H9 (cell line): ENCODE data around the gene PRKACA. TPM values are rescaled to one million over a fixed set of nuclear protein-coding genes. Genes with fewer than 3 reads are reported as not detected.

Source experiments
- DNase-seq: peaks from one replicate; pipeline ENCODE4 v3.0.0-alpha.2; 2017
- H2AFZ ChIP-seq: one replicate; pipeline ENCODE4 v1.6.1; 2013; ENCODE audit warnings: mild to moderate bottlenecking, low read length, control low read depth, moderate library complexity
- H2AK5ac ChIP-seq: 2 replicates; pipeline ENCODE4 v1.6.1; 2013; ENCODE audit warnings: low read length, control low read depth, mixed read lengths; ENCODE audit not compliant: insufficient read length
- H2BK120ac ChIP-seq: one replicate; pipeline ENCODE4 v1.6.1; 2013; ENCODE audit warnings: low read depth, mild to moderate bottlenecking, low read length, control low read depth, inconsistent platforms; ENCODE audit not compliant: poor library complexity, severe bottlenecking
- H2BK12ac ChIP-seq: 2 replicates; pipeline ENCODE4 v1.6.1; 2013; ENCODE audit warnings: low read length, control low read depth, mixed read lengths, low read depth; ENCODE audit not compliant: insufficient read length
- H2BK15ac ChIP-seq: 2 replicates; pipeline ENCODE4 v1.6.1; 2013; ENCODE audit warnings: low read depth, low read length, control low read depth
- H2BK20ac ChIP-seq: one replicate; pipeline ENCODE4 v1.6.1; 2013; ENCODE audit warnings: low read depth, mild to moderate bottlenecking, low read length, control low read depth, inconsistent platforms; ENCODE audit not compliant: poor library complexity, severe bottlenecking
- H2BK5ac ChIP-seq: 2 replicates; pipeline ENCODE4 v1.6.1; 2013; ENCODE audit warnings: low read length, control low read depth, mixed read lengths; ENCODE audit not compliant: insufficient read length
- H3K14ac ChIP-seq: 2 replicates; pipeline ENCODE4 v1.6.1; 2013; ENCODE audit warnings: low read length, control low read depth; ENCODE audit not compliant: insufficient read depth
- H3K18ac ChIP-seq: 2 replicates; pipeline ENCODE4 v1.6.1; 2013; ENCODE audit warnings: low read depth, mild to moderate bottlenecking, mixed read lengths, low read length, control low read depth; ENCODE audit not compliant: insufficient read length
- H3K23ac ChIP-seq: 2 replicates; pipeline ENCODE4 v1.6.1; 2013; ENCODE audit warnings: low read length, control low read depth, mixed read lengths, low read depth; ENCODE audit not compliant: insufficient read length
- H3K23me2 ChIP-seq: 2 replicates; pipeline ENCODE4 v1.6.1; 2013; ENCODE audit warnings: low read depth, mild to moderate bottlenecking, mixed read lengths, low read length, control low read depth; ENCODE audit not compliant: insufficient read length, poor library complexity, severe bottlenecking
- H3K27ac ChIP-seq: 2 replicates; pipeline ENCODE4 v1.5.1; 2013; ENCODE audit warnings: low read length, control low read depth, mixed read lengths, low read depth; ENCODE audit not compliant: insufficient read length
- H3K27me3 ChIP-seq: 2 replicates; pipeline ENCODE4 v1.6.1; 2013; ENCODE audit warnings: low read length, control low read depth, inconsistent platforms; ENCODE audit not compliant: insufficient read depth
- H3K4ac ChIP-seq: 2 replicates; pipeline ENCODE4 v1.6.1; 2013; ENCODE audit warnings: low read depth, mild to moderate bottlenecking, control low read depth, inconsistent platforms, low read length, moderate library complexity
- H3K4me1 ChIP-seq: 2 replicates; pipeline ENCODE4 v1.6.1; 2013; ENCODE audit warnings: low read length, control low read depth, inconsistent platforms; ENCODE audit not compliant: insufficient read depth
- H3K4me2 ChIP-seq: 2 replicates; pipeline ENCODE4 v1.6.1; 2013; ENCODE audit warnings: low read length, control low read depth, mixed read lengths; ENCODE audit not compliant: insufficient read length, insufficient read depth
- H3K56ac ChIP-seq: 2 replicates; pipeline ENCODE4 v1.6.1; 2013; ENCODE audit warnings: low read depth, mild to moderate bottlenecking, mixed read lengths, low read length, control low read depth; ENCODE audit not compliant: insufficient read length
- H3K79me1 ChIP-seq: 2 replicates; pipeline ENCODE4 v1.6.1; 2013; ENCODE audit warnings: low read depth, mild to moderate bottlenecking, moderate library complexity, low read length, control low read depth, inconsistent platforms; ENCODE audit not compliant: insufficient read depth, poor library complexity, severe bottlenecking
- H3K79me2 ChIP-seq: 2 replicates; pipeline ENCODE4 v1.6.1; 2013; ENCODE audit warnings: low read length, control low read depth, inconsistent platforms; ENCODE audit not compliant: insufficient read depth
- H3K9ac ChIP-seq: 2 replicates; pipeline ENCODE4 v1.6.1; 2013; ENCODE audit warnings: low read length, control low read depth, mixed read lengths; ENCODE audit not compliant: insufficient read length; ENCODE audit errors: extremely low read depth
- H3K9me3 ChIP-seq: one replicate; pipeline ENCODE4 v1.6.1; 2013; ENCODE audit warnings: low read depth, low read length, inconsistent platforms; ENCODE audit not compliant: control insufficient read depth
- H3T11ph ChIP-seq: one replicate; pipeline ENCODE4 v1.6.1; 2013; ENCODE audit warnings: mild to moderate bottlenecking, low read length, control low read depth, inconsistent platforms
- H4K20me1 ChIP-seq: one replicate; pipeline ENCODE4 v1.6.1; 2013; ENCODE audit not compliant: control insufficient read depth, insufficient read length, insufficient read depth
- H4K5ac ChIP-seq: 2 replicates; pipeline ENCODE4 v1.6.1; 2013; ENCODE audit warnings: low read depth, mild to moderate bottlenecking, mixed read lengths, low read length, control low read depth; ENCODE audit not compliant: insufficient read length
- H4K8ac ChIP-seq: replicated peaks from 2 replicates; pipeline ENCODE4 v1.6.1; 2013; ENCODE audit warnings: low read length, control low read depth, mixed read lengths, low read depth; ENCODE audit not compliant: insufficient read length
- H4K91ac ChIP-seq: 2 replicates; pipeline ENCODE4 v1.6.1; 2013; ENCODE audit warnings: low read depth, mild to moderate bottlenecking, moderate library complexity, mixed read lengths, low read length, control low read depth; ENCODE audit not compliant: insufficient read length
- H3K27ac Mint-ChIP-seq, 3 experiments: 2 replicates in 2 of 3; 3 replicates in 1 of 3; pipeline ENCODE4 v1.8.0; 2020 to 2021; ENCODE audit warnings: mixed read lengths in 3 of 3, mild to moderate bottlenecking in 1 of 3, moderate library complexity in 1 of 3
- H3K27me3 Mint-ChIP-seq: 2 replicates; pipeline ENCODE4 v1.8.0; 2021; ENCODE audit warnings: low read depth, mild to moderate bottlenecking, moderate library complexity, mixed read lengths
- H3K36me3 Mint-ChIP-seq, 3 experiments: 2 replicates in 2 of 3; 3 replicates in 1 of 3; pipeline ENCODE4 v1.8.0; 2020 to 2021; ENCODE audit warnings: low read depth in 3 of 3, mixed read lengths in 3 of 3; ENCODE audit not compliant: insufficient read depth in 1 of 3
- H3K4me1 Mint-ChIP-seq, 2 experiments: 2 replicates each; pipeline ENCODE4 v1.8.0; 2020; ENCODE audit warnings: mixed read lengths in 2 of 2
- H3K4me3 Mint-ChIP-seq, 2 experiments: 2 replicates in 1 of 2; 3 replicates in 1 of 2; pipeline ENCODE4 v1.8.0; 2020 to 2021; ENCODE audit warnings: mild to moderate bottlenecking in 2 of 2, mixed read lengths in 2 of 2, moderate library complexity in 1 of 2
- H3K9me3 Mint-ChIP-seq, 2 experiments: 2 replicates in 1 of 2; 3 replicates in 1 of 2; pipeline ENCODE4 v1.8.0; 2020; ENCODE audit warnings: mild to moderate bottlenecking in 2 of 2, mixed read lengths in 2 of 2, moderate library complexity in 1 of 2
- CTCF ChIP-seq: fragments of 200-600 bp; sonication (generic); conservative IDR thresholded peaks from 3 replicates; pipeline ENCODE4 v1.8.0; 2021; ENCODE audit warnings: antibody characterized with exemption, mild to moderate bottlenecking
- WGBS: extraction: QIAGEN DNeasy Blood & Tissue Kit; methylation state at CpG from one replicate; pipeline ENCODE4 v1.1.7; 2013; ENCODE audit warnings: missing lambda C conversion rate, low lambda C conversion rate, mixed read lengths; ENCODE audit not compliant: insufficient read length; ENCODE audit errors: extremely low coverage; 5-methylcytosine and 5-hydroxymethylcytosine counted together
- total RNA-seq: library from RNA; stranded (reverse); gene quantifications from 2 replicates; pipeline ENCODE4 v1.2.1, GENCODE V29; 2021

The PRKACA gene
- total RNA-seq, 1 experiment from 2014 or later: 51.8 TPM

GRCh38 chr19:14105680-14106079 is 11.9 kb downstream of the PRKACA start:
- Mint-ChIP-seq H3K4me3 (no peak overlapping the region; a peak in 1 of 5 replicates), H3K4me1 (no peaks in the 10 kb centered on the region), H3K36me3 (peaks cover 2 to 19% (median 6%) of the 10 kb centered on the region in 3 experiments; a peak in 4 of 7 replicates), H3K9me3 (no peaks in the 10 kb centered on the region), H3K27me3 (no peaks in the 10 kb centered on the region), H3K27ac (no peak overlapping the region)
- Histone ChIP-seq H2BK5ac (no peak overlapping the region), H3K18ac (no peak overlapping the region), H2BK12ac (no peak overlapping the region), H2AFZ (no peak overlapping the region), H3K14ac (no peak overlapping the region), H3K27me3 (no peaks in the 10 kb centered on the region), H4K91ac (no peak overlapping the region), H3K23me2 (no peaks in the 10 kb centered on the region), H4K5ac (no peak overlapping the region), H2BK15ac (no peak overlapping the region), H3K27ac (no peak overlapping the region), H4K8ac (no peak overlapping the region), H3K79me2 (no peaks in the 10 kb centered on the region), H4K20me1 (no peaks in the 10 kb centered on the region), H3T11ph (no peak overlapping the region), H3K4me1 (no peaks in the 10 kb centered on the region), H2AK5ac (no peak overlapping the region), H2BK120ac (no peak overlapping the region), H3K4me2 (no peak overlapping the region), H3K9ac (no peak overlapping the region), H3K4ac (no peak overlapping the region), H2BK20ac (no peak overlapping the region), H3K23ac (no peak overlapping the region), H3K56ac (no peak overlapping the region), H3K79me1 (no peaks in the 10 kb centered on the region), H3K9me3 (no peaks in the 10 kb centered on the region)
- TF ChIP-seq CTCF: no peak
- no peak for DNase-seq
- no CpG with 5 or more reads among the region's 8 CpGs for WGBS
